VCaP (cell line): ENCODE measurements around the gene C10orf67.

ENCODE experiments used
- H3K27ac ChIP-seq: fragments of 450-650 bp; 2 replicates; pipeline ENCODE4 v1.5.1; 2017
- CTCF ChIP-seq: fragments of 450-650 bp; conservative IDR thresholded peaks from 2 replicates; pipeline ENCODE4 v1.5.1; 2017; ENCODE audit warnings: mild to moderate bottlenecking, moderate library complexity

C10orf67 gene

DNA sequence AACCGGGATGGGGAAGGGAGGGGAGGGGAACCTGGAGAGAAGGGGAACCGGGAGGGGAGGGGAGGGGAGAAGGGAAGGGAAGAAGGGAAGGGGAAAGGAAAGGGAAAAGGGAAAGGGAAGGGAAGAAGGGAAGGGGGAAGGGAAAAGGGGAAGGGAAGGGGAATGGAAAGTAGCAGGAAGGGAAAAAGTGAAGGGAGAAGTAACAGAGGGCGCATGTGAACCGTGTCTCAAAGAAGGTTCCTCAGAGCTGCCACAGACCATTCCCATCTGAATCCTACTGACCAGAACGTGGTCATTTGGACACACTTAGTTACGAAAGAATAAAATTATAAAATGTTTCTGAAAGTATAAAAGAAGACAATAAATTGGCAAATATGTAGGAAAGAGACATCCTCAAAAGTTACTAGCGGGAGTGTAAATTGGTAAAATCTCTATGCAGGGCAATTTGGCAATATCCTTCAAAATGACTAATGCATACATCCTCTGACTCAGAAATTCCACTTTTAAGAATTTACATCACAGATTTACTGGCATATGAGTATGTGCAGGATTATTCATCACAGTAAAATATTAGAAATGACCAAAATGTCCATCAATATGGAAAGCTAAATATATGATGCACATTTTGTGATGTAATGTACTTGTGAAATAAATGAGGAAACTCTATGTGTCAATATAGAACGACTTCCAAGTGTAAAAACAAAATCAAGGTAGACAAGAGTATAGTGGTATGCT is 12.9 kb downstream of the C10orf67 start:
- no peak overlapping the region for H3K27ac ChIP-seq
- TF ChIP-seq CTCF, result no peak

- no peak overlapping the region for H3K27ac ChIP-seq
- TF ChIP-seq CTCF, result no peak
Observed at GRCh38 chr10:23330948-23331347, 13.6 kb downstream of the C10orf67 start.

DNA sequence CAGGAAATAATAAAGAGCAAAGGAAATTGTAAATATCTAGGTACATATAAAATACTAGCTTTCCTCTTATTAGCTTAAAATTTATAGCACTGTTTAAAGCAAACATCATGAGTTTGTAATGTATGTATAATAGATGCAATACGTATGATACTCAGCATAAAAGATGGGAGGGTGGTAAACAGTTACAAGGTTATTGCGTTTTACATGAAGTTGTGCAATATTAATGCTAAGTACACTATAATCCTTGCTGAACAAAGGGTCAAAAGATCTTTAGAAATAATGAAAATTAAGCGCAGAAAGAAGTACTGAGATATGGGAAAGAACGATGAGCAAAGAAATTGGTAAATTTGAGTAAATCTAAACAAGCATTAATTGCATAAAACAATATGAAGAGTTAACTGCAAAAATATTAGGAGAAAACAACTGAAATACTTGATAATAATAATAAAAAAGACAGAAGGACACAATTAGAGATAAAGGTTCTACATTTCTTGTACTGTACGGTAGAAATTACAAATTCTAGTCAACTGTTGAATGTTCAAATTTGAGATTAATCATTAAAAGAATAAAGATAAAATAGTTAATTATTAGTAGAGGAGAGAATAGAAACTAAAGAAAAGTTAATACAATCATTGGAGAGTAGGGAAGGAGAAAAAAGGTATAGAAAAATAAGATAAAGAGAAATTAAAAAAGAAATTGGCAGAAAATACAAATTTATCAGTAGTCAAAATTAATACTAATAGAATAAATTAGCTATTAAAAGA is 17.9 kb downstream of the C10orf67 start:
- TF ChIP-seq CTCF, result no peak
- H3K27ac ChIP-seq, result no peak overlapping the region

- TF ChIP-seq CTCF, result no peak
Observed at GRCh38 chr10:23325132-23325531, 19.5 kb downstream of the C10orf67 start.

DNA sequence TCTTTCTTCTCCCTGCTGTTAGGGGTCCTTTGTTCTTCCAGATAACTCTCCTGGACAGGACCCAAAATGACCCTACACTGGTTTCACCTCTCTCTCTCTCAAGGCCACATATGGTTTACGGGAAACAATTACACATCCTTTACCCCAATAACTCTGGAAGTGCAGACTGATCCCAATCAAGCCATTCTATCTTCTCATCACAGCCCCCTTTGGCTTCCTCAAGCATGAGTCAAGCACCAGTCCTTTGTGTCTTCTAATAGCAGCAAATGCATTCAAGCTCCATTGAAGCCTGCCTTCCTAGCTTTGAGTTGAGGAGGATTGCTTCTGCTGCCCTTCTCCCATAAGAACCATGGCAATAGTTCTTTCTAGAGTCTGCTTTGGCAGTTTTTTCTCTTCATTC is 20.2 kb downstream of the C10orf67 start:
- TF ChIP-seq CTCF, result no peak
- no peak overlapping the region for H3K27ac ChIP-seq

More at GRCh38 chr10:23325132-23325531, 19.5 kb downstream of the C10orf67 start:
- no peak overlapping the region for H3K27ac ChIP-seq

DNA sequence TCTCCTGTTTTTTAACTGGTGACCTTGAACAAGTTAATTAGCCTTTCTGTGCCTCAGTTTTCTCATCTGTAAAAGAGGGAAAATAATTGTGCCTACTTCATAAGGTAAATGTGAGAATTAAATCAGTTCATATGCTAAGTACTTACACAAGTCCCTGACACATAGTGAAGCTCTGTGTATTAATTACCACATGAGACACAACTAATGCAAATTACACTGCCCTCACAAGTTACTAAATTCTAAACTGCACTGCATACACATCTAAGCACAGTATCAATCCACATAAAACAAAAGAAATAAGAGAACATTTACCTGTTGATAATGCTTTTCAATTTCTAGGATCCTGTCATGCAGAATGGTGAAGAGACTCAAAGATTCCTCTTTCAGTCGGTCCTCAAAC is 22.5 kb downstream of the C10orf67 start:
- TF ChIP-seq CTCF, result no peak
- H3K27ac ChIP-seq, result no peak overlapping the region

GRCh38 chr10:23319835-23320234 is 24.8 kb downstream of the C10orf67 start:
- TF ChIP-seq CTCF, result no peak
- no peak overlapping the region for H3K27ac ChIP-seq
